Measurements from ENCODE around the gene CA5A. TPM values are rescaled to one million over a fixed set of nuclear protein-coding genes. Genes with fewer than 3 reads are reported as not detected.
A peak's percentile ranks its signal among the peaks of the same experiment; 100 is the strongest.

Gene CA5A
- total and polyA plus RNA-seq, 11 donors = 0.08 to 0.44 (median 0.25) TPM; not detected in 8

DNA sequence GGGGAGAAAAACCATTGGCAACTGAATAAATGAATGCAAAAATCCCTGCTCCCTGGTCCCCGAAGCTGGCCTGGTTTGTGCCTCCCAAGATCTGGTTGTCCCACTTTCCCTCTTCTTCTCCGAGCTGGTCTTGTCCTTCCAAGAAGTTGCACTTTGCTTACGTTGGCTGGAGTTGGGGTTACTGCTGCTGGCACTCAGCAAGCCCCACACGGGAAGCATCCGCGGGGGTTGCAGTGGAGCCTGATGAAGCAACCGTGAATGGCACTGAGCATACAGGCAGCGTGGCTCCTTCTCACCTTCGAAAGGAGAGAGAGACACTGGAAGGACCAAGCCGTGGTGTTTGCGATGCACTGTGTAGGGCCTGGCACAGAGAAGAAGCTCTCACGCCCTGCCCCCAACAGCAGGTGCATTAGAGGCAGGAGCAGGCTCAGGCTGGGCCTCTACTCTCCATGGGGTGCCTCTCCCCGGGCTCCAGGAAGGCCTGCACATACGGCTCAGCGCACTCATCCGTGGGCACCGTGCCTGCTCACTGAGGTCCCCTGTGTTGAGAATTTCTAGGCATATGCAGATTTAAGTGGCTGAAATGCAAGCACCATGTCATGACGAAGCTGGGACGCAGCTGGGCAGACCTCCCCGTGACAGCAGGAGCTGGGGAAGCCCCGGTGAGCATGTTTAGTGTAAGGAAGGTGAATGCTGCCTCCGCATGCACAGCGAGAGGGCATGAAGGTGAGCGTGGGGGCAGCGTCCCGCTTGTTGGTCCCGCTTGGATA is 12.1 kb downstream of the CA5A start:
- intact Hi-C loops (cut with DNase I) = no loop called here

DNA sequence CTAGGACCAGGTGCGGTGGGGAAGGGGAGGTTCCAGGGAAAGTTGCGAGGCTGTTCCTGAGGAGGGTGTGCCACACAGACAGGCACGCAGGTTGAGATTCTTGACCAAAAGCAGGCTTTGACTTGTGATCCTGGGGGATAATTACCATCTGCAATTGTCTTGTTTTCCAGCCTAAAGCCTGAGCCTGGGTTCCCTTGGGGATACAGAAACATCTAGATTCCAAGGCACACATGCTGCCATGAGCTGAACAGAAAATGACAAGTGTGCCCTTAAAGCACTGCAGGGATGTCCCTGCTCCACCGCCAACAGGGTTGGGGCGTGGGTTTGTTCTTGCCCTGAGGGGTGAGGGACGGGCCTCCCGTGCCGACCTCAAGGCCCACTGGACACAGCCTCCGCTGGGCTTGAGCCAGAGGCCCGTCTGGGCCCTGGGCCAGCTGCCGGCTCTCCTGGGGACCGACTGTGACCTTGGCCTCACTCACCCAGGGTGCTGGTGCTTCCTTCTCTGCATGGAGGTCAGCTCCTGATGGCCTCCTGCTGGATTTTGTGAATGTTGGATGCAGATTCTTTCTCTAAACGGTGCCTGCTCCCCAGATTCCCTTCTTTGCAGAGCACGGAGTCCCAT is 14.0 kb downstream of the CA5A start:
- TF ChIP-seq, protein P1, sequence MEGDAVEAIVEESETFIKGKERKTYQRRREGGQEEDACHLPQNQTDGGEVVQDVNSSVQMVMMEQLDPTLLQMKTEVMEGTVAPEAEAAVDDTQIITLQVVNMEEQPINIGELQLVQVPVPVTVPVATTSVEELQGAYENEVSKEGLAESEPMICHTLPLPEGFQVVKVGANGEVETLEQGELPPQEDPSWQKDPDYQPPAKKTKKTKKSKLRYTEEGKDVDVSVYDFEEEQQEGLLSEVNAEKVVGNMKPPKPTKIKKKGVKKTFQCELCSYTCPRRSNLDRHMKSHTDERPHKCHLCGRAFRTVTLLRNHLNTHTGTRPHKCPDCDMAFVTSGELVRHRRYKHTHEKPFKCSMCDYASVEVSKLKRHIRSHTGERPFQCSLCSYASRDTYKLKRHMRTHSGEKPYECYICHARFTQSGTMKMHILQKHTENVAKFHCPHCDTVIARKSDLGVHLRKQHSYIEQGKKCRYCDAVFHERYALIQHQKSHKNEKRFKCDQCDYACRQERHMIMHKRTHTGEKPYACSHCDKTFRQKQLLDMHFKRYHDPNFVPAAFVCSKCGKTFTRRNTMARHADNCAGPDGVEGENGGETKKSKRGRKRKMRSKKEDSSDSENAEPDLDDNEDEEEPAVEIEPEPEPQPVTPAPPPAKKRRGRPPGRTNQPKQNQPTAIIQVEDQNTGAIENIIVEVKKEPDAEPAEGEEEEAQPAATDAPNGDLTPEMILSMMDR (IDR thresholded peaks at IDR 0.05) = no peak
- no peak for TF ChIP-seq POLR2A (IDR thresholded peaks at IDR 0.05)

More for the DNA sequence above, 12.1 kb downstream of the CA5A start:
- 79 to 90% (median 82%) methylated on average over 23 to 27 of the region's 27 CpGs for WGBS, 4 donors
- DNase-seq (no peak), ATAC-seq (no peak)
- H3K4me3 ChIP-seq = no peak overlapping the region
- peaks cover 0 to 4% (median 0%) of the 10 kb centered on the region in 9 donors for H3K27me3 ChIP-seq
- H3K4me1 ChIP-seq = peaks cover 0 to 12% (median 2%) of the 10 kb centered on the region in 12 donors
- H3K27ac ChIP-seq = no peak overlapping the region
- no peaks in the 10 kb centered on the region for H3K36me3 ChIP-seq
- no peak for TF ChIP-seq POLR2A (IDR thresholded peaks at IDR 0.05)
- TF ChIP-seq, protein P1 (IDR thresholded peaks at IDR 0.05) = no peak
- no peaks in the 10 kb centered on the region for H3K9me3 ChIP-seq

DNA sequence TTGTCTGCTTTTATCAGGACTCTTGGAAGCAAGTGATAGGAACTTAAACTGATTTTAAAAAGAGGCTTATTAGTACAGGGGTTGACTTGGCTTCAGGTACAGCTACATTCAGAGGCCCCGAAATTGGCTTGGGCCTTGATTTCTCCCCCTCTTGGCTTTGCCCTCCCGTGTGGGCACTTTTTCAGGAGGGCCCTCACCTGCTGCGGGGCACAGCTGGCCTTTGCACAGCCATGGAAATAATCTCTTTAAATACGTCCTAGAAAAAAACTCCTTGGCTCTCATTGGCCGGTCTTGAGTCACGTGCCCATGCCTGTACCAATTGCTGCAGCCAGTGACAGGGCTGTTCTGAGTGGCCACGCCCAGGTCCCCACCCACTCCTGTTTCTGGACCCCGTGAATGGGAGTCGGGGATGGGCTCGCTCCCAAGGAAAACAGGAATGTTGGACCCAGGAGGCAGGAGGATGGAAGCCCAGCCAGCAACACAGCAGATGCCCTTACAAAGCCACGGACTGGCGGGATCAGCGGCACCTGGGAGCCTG is 15.0 kb downstream of the CA5A start:
- Histone ChIP-seq H3K9me3 (no peaks in the 10 kb centered on the region), H3K36me3 (no peaks in the 10 kb centered on the region), H3K27me3 (no peaks in the 10 kb centered on the region), H3K4me1 (peaks cover 0 to 23% (median 4%) of the 10 kb centered on the region in 12 donors), H3K27ac (no peak overlapping the region), H3K4me3 (no peak overlapping the region)
- intact Hi-C loops (cut with DNase I) = no loop called here
- 73 to 77% (median 74%) methylated on average over 13 of the region's 13 CpGs for WGBS, 4 donors
- DNase-seq = no peak
- no peak for TF ChIP-seq POLR2A (IDR thresholded peaks at IDR 0.05)
- TF ChIP-seq, protein P1 (IDR thresholded peaks at IDR 0.05) = no peak
- no peak for ATAC-seq

More for the DNA sequence above, 14.0 kb downstream of the CA5A start:
- DNase-seq (peak; percentile 58 to 85 (median 71)), ATAC-seq (peak; percentile 45 to 76 (median 66))
- Histone ChIP-seq H3K27me3 (peaks cover 0 to 4% (median 0%) of the 10 kb centered on the region in 9 donors), H3K27ac (peak overlapping the region in 1 of 12 donors; percentile 9), H3K4me3 (no peak overlapping the region), H3K36me3 (no peaks in the 10 kb centered on the region), H3K4me1 (peaks cover 0 to 23% (median 4%) of the 10 kb centered on the region in 12 donors), H3K9me3 (no peaks in the 10 kb centered on the region)
- intact Hi-C loops (cut with DNase I) = no loop called here
- WGBS, 4 donors = 43 to 55% (median 47%) methylated on average over 14 of the region's 14 CpGs

DNA sequence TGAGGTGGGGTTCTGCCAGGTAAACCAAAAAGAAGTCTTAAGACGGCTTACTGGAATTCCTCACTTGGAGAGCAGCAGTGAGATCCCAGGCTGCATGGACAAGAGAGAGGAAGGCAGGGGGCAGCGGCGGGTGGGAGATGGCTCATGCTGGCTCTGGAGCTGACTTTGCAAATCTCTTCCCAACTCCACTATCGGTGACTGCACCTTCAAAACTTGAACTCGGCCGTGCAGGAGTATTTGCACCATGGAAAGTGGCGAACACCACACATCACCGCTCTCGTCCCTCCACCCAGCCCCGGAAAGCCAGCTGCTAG is 16.7 kb downstream of the CA5A start:
- TF ChIP-seq, protein P1 (IDR thresholded peaks at IDR 0.05) = no peak
- TF ChIP-seq POLR2A (IDR thresholded peaks at IDR 0.05) = no peak
- no peak for ATAC-seq
- WGBS, 4 donors = 81 to 92% (median 84%) methylated on average over 10 of the region's 10 CpGs
- no peaks in the 10 kb centered on the region for H3K9me3 ChIP-seq
- intact Hi-C loops (cut with DNase I) = no loop called here
- H3K4me3 ChIP-seq = no peak overlapping the region
- H3K27me3 ChIP-seq = no peaks in the 10 kb centered on the region
- DNase-seq = no peak
- no peaks in the 10 kb centered on the region for H3K36me3 ChIP-seq
- H3K4me1 ChIP-seq = peaks cover 0 to 23% (median 2%) of the 10 kb centered on the region in 12 donors
- H3K27ac ChIP-seq = no peak overlapping the region

Measured in heart left ventricle (tissue), 16 donors.